Activated T-cell treated with anti-CD3 and anti-CD28 coated beads for 48 hours (primary cell): Measurements from ENCODE around the gene TEF.
"Not testable (repeated sequence)": the region's sequence is repeated elsewhere in the genome, so short reads cannot be mapped to it uniquely, and the experiment has no call there.

Experiments
- DNase-seq: peaks from one replicate; pipeline ENCODE4 v3.0.0-alpha.2; 2020; ENCODE audit warnings: low read depth

The TEF gene

DNA sequence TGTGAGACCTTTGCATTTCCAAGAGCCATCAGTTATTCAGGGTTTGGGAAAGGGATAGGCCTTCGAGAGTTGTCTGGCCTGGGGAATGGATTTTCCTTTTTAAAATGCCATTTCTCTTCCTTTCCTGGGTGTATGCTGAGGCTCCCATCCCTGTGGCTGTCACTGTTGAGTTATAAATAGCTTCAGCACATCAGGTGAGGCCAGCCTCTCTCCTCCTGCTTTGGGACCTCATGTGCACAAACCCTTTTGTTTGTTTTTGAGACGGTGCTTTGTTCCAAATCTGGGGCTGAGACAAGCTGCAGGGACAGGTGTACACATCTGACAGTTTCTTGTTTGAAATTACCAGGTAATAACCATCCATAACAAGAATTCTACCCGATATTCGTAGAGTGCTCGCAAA is 1.3 kb downstream of the TEF start:
- DNase-seq, result no peak

DNA sequence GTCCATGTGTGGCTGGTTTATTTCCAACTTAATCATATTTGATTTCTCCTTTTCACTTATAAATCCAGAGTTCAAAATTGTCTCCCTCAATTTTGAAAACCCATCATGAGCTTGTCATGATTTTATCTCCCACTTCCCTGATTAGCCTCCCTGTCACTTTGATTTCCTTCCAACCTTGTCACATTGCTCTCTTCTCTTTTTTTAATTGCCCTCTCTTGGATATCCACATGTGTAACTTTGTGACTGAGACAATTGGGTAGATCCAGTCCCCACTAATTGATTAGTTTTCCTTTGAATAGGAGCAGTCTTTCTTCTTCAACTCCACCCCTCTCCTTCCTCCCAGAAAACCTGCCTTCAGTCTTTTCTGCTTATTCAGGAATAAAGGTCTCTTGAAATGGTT is 2.4 kb downstream of the TEF start:
- no peak for DNase-seq

DNA sequence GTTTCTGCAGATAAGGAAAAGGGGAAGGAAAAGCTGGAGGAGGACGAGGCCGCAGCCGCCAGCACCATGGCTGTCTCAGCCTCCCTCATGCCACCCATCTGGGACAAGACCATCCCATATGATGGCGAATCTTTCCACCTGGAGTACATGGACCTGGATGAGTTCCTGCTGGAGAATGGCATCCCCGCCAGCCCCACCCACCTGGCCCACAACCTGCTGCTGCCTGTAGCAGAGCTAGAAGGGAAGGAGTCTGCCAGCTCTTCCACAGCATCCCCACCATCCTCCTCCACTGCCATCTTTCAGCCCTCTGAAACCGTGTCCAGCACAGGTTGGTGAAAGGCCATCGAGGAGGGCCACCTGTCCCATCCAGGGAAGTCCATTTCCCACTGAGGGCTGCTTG is 5.6 kb downstream of the TEF start:
- DNase-seq, result no peak

DNA sequence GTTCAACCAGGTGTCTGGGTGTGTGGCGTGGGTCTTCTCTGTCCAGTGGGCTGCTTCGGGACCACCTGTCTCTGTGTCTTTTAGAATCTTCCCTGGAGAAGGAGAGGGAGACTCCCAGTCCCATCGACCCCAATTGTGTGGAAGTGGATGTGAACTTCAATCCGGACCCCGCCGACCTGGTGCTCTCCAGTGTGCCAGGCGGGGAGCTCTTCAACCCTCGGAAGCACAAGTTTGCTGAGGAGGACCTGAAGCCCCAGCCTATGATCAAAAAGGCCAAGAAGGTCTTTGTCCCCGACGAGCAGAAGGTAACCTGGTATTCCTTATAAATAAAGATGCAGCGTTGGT is 12.2 kb downstream of the TEF start:
- no peak for DNase-seq

DNA sequence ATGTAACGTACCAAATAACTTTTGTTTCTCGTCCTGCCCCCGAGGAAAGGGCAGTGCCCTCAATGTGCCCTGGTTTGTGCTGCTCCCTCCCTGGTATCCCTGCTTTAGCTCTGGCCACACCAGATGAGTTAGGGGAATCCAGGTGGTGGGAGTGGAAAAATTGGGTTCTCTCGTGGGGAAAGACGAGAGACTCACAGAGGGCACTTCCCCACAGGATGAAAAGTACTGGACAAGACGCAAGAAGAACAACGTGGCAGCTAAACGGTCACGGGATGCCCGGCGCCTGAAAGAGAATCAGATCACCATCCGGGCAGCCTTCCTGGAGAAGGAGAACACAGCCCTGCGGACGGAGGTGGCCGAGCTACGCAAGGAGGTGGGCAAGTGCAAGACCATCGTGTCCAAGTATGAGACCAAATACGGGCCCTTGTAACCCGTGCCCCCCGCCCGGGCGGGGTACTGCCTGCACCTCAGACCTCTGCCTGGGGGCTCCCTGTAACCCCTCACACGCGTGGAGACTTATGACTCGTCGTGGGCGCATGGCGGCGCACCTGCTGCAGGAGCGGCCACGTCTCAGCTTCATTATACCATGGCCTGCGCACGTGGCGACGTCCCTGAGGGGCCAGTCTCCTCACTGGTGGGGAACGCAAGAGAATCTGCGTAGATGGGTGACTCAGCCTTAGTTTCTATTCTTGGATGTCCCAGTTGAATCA is 13.9 kb downstream of the TEF start:
- no peak for DNase-seq

DNA sequence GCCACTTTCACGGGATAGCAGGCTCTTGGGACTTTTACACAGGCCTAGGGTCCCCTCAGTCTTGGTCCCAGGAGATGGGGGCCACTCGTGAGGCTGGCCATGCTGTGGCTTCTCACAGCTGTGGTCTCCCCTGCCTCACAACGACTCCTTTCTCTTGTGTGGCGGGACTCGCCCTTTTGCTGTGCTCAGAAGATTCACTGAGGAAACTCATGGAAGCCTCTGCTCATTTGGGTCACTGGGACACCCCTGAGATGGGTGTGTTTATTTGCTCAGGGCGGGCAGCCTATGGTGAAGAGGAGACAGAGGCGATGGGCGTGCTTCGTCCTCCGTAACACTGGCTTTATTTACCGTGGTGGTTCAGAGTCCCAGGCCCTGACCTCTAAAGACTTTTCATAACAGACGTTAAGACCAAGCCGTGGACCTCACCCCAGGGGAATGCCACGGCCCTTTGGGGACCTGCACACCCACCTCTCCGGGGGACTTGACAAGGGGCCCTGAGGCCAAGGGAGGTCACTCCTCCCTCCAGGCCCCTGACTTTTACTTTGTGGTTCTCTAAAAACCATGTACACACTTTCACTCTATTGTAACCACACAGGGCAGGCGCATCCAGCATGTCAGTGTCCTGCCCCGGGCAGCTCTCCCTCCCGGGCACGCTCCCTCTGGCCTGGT is 15.5 kb downstream of the TEF start:
- DNase-seq, result no peak

DNA sequence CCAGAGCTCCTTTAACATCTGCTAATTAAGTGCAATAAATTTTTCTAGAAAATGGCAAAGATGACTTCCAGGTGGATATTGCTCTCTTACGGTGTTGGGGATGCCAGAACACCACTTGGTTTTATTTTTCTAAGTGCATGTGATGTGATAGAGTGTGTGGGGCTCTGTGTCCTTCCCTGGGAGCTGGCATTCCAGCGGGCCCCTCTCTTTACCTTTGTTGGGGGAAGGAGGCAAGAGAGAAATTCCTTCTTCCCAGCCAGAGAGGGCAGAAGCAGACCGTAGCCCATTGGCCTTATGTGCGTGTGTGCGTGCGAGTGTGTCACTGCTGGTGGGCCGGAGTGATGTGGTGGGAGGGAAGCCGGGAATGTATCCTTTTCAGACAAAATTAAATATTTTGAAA is 17.2 kb downstream of the TEF start:
- no peak for DNase-seq

DNA sequence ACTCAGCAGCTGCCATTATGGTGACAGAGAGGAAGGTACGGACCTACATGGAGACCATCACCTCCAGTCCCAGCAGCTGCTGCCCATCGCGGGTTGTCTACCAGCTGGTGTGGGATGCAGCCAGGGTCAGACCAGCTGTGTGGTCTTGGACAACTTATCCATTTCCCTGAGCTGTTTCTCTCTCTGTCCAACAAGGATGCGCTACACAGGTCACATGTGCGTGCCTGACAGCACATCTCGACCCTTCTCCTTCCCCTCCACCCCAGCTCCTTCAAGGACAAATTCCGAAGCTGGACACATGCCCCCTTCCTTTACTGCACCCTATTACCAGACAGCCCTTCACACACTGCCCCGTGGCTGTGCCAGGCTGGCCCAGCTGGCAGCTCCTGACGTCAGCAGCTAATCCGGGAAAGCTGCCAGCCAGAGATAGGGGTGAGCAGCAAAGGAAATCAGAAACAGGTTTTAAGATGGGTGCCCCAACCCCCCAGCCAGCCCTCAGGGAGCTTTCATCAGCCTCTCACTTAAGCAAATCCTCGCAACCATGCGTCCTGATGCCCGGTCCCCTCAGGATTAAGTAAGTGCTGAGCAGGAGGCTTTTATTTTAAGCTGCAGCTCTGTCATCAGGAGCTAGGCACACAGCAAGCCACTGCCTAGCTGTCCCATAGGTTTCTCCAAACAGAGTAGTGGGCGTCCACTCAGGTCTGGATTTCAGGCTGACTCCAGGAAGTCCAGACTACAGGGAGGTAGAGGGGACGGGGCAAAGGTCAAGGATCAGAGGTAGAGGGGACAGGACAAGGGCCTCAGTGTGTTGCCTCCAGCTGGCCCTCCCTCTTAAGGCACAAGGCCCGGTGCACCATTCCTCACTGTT is 20.3 kb downstream of the TEF start:
- no peak for DNase-seq

DNA sequence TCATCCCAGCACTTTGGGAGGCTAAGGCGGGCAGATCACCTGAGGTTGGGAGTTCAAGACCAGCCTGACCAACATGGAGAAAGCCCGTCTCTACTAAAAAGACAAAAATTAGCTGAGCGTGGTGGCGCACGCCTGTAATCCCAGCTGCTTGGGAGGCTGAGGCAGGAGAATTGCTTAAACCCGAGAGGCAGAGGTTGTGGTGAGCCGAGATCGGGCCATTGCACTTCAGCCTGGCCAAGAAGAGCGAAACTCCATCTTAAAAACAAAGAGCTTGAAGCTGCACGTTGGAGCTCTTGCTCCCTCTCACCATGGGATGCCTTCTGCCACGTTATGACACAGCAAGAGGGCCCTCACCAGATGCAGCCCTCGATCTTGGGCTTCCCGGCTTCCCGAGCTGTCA is 21.1 kb downstream of the TEF start:
- not testable (repeated sequence) for DNase-seq

DNA sequence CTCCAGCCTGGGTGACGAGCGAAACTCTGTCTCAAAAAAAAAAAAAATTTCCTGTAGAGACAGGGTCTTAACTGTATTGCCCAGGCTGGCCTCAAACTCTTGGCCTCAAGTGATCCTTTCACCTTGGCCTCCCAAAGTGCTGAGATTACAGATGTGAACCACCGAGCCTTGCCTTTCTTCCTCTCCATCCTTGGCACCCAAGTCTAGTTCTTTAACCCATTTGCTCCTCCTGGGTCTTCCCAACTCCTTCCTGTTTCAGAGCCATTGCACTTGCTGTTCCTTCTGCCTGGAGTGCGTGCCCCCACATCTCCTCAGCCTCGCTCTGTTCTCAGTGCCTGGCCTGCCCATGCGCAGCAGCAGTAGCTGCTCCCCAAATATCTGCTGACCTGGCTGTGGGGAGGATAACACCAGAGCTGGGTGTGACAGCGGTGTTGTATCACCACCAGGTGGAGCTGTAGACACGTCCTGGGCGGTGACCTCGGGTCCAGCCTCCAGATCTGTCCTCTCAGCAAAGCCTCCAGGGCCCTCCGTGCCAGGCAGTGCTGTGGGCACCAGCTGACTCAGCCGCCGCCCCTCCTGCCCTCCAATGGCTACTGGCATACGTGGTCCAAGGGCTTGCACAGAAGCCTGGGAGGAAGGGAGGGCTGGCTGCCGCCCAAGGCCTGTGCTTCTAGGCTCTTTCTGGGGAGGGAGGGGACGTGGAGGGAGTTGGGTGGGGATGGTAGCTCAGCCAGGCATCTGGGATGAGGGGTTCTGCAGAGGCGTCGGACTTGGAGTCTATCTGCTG is 22.0 kb downstream of the TEF start:
- peak; percentile 81 for DNase-seq

DNA sequence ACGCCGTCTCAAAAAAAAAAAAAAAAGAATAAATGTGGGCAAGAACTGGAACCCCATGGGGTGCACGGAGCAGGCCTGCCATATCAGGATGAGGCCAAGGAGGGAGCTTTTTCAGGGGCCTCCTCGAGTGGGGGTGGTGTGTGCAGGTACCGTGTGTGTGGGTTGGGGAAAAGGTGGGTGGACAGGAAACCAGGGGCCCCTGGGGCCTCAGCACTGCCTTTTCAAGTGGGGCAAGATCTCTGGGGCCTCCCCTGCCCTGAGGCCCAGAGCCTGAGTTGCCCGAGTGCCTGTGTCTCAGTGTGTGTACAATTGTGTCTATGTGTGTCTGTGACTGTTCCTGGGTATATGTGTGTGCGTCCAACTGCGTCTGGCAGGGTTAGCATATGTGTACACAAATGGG is 23.8 kb downstream of the TEF start:
- DNase-seq, result peak; percentile 33

DNA sequence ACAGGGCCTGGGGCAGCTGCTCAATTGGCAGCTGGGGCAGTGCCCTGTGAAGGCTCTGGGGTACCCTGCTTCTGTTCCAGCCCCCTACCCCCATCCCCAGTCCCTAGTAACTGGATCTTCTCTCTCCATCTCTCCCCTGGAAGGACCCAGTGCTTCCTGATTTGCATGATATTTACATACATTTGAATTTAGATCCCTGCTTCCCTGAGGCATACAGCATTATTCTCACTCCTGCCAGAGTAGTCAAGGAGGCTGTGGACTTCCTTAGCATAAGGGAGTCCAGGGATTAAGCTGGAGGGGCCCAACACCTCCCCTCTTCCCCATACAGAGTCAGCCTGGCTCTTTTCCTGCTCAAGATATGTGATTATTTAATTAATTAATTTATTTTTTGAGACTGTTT is 24.7 kb downstream of the TEF start:
- no peak for DNase-seq

DNA sequence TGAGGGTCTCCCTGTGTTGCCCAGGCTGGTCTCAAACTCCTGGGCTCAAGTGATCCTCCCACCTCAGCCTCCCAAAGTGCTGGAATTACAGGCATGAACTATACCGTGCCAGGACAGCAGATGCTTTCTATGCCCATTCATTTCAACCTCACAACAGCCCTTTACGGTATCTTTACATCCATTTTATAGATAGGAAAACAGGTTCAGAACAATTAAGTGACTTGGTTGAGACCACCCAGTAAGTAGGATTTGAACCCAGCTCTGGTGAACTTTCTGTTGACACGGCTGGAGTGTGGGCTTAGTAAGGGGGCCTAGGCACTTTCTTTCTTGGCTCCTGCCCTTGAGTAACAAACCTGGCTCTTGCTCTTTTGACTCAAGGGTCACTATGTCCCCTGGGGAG is 25.7 kb downstream of the TEF start:
- no peak for DNase-seq

DNA sequence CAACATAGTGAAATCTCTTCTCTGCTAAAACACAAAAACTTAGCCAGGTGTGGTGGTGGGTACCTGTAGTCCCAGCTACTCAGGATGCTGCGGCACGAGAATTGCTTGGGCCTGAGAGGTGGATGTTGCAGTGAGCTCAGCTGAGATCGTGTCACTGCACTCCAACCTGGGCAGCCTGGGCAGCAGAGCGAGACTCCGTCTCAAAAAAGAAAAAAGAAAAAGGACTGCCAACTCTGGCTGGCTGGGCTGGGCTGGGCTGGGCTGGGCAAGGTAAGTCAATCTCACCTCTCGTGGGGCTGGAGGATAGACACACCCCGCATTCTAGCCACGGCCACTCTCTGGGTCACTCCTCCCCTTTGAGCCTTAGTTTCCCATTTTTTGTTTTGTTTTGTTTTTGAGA is 26.9 kb downstream of the TEF start:
- no peak for DNase-seq

DNA sequence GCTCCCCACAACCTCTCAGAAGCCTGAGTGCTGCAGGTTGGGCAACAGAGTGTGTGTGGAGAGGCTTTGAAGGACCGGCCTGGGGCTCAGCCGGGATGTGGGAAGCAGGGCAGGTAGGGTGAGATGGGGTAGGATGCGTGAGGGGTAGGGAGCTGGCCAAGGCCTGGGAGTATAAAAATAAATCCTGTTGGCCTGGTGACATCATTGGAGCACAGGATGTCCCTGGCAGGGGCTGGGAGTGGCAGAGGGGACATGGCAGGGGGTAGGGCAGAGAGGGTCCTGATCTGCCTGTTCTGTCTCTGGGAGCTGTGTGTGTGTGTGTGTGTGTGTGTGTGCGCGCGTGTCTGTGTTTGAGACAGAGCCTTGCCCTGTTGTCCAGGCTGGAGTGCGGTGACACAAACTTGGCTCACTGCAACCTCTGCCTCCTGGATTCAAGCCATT is 28.6 kb downstream of the TEF start:
- no peak for DNase-seq

DNA sequence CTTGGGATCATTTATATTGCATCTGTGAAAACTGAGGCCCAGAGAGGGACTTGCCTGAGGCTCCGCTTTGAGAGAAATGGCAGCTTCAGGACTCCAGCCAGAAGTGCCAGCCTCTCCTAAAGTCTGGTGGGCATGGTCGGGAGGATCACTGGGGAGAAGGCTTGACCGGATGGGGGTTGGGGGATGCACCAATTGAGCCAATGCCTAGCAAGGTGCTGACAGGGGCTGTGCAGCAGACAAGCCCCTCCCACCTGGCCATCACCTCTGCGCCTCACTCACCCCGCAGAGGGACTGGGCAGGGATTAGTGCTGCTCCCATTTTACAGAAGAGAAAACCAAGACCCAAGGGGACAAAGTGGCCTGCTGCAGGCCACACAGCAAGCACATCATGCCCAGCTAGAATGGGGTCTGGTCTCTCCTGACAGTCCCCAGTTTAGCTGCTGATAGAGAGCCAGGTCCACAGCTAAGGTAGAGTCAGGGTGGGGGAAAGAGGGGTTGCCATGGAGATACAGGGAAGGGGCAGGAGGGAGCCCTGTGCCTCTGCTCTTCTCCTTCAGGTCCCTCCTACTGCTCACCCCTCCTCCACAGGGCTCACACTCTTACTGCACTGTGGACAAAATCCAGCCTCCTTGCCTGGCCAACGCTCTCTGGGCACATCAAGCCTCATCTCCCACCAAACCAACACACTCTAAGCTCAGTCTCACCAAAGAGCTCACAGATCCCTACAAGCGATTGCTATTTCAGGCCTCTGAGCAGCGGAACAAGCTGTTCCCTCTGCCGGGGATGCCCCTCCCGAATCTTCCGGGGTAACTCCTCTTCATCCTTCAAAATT is 29.5 kb downstream of the TEF start:
- no peak for DNase-seq

DNA sequence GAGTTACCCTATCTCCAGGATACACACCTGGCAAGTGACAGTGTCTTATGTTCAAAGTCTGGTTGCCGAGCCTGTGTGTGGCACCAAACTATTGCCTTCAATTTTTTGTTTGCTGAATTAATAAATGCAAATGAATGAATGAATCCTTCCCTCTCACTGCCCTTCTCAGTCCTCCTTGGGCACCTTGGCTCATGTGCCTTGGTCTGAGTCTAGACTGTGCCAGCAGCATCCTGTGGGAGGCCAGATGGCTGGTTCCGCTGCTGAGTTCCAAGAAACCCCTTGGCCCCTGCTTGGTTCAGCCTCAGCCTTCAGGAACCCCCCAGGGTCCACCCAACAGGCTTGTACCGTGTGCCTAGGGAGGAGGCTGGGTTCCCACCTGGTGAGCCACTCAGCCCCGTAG is 33.8 kb downstream of the TEF start:
- DNase-seq, result no peak

DNA sequence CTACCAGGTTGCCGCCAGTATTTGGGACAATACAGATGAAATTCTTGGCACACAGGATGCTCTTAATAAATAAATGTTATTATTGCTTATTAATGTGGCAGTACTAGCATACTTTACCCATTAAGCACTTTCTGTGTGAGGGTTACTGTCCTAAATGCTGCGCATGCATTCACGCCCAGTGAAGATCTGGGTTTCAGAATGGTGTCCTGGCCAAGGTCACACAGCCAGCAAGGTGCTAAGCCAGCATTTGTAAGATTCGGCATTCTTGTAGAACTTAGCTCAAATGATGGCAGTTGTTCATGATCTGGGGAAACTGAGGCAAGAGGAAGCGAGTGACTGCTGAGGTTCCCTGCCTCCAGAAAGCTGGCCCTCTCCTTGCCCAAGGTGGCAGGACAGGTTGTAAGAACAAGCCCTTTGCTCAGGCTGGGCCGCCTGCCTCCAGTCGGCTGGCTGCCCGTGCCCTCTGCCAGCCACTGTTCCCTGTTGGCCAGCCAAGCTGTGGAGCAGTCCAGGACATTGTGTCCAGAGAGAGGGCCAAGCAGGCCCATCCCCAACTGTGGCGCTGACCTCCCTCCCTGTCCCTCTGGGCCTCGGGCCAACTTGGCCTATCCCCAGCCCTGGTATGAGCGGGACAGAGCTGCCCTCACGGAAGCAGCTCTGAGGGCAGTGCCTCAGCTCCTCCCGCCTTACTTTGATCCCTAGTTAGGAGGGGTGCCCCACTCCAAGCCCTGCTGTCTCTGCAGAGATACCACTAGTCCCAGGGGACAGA is 36.1 kb downstream of the TEF start:
- no peak for DNase-seq

DNA sequence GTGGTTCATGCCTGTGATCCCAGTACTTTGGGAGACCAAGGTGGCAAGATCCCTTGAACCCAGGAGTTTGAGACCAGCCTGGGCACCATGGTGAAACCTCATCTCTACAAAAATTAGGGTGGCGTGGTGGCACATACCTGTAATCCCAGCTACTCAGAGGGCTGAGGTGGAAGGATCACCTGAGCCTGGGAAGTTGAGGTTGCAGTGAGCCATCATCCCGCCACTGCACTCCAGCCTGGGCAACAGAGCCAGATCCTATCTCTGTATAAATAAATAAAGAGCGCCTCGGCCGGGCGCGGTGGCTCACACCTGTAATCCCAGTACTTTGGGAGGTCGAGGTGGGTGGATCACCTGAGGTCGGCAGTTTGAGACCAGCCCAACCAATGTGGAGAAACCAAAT is 37.0 kb downstream of the TEF start:
- no peak for DNase-seq

DNA sequence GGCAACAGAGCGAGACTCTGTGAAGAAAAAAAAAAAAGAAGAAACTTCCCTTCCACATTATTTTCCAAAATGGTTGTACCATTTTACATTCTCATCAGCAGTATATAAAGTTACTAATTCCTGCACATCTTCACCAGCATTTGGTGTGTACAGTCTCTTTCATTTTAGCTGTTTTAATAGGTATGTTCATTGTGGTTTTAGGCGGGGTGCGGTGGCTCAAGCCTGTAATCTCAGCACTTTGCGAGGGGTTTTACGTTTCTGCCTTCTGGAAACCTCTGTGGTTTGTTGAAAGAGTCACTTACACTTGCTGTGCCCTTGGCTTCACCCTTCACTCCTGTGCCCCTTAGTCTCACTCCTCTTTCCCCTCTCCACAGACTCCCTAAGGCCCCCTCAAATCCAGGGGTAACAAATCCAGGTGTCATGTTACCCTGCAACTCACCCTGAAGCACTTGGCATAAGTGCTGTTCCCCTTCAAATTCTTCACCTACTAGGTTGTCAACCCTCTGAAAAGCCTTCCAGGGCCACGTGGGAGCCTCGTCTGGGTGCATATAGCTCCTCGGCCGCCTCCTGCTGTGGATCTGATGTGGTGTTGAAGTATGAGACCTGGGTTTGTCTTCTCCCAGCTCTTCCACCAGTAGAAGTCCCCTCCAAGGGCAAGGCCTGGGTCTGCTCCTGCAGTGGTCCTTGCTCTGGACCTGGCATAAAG is 44.1 kb downstream of the TEF start:
- DNase-seq, result no peak
